HepG2 (cell line): ENCODE results near the gene NCOA7. TPM values are rescaled to one million over a fixed set of nuclear protein-coding genes. Genes with fewer than 3 reads are reported as not detected.

Experiments
- GTF3A ChIP-seq: sonication (generic); formaldehyde crosslinking; conservative IDR thresholded peaks from 2 replicates; pipeline ENCODE4 v1.4.0; 2020; ENCODE audit warnings: mild to moderate bottlenecking, missing genetic modification reagents
- NCOA5 ChIP-seq: sonication (generic); formaldehyde crosslinking; IDR thresholded peaks from 2 replicates; pipeline ENCODE4 v1.4.0; 2020; ENCODE audit warnings: missing genetic modification reagents
- NFAT5 ChIP-seq: sonication (generic); formaldehyde crosslinking; IDR thresholded peaks from 2 replicates; pipeline ENCODE4 v1.4.0; 2020; ENCODE audit warnings: missing genetic modification reagents
- PCBP1 ChIP-seq: fragments of 200-400 bp; formaldehyde crosslinking; IDR thresholded peaks from 2 replicates; pipeline ENCODE4 v1.6.1; 2017; ENCODE audit warnings: mild to moderate bottlenecking, low read depth, low read length, borderline replicate concordance
- RAD51 ChIP-seq: fragments of 450-650 bp; IDR thresholded peaks from 2 replicates; pipeline ENCODE4 v1.6.1; 2016; ENCODE audit warnings: borderline replicate concordance
- ZBTB10 ChIP-seq: sonication (generic); formaldehyde crosslinking; IDR thresholded peaks from 2 replicates; pipeline ENCODE4 v1.4.0; 2020; ENCODE audit warnings: missing genetic modification reagents, borderline replicate concordance
- ZFP62 ChIP-seq: sonication (generic); formaldehyde crosslinking; IDR thresholded peaks from 2 replicates; pipeline ENCODE4 v1.4.0; 2020; ENCODE audit warnings: missing genetic modification reagents
- ZFP82 ChIP-seq: sonication (generic); formaldehyde crosslinking; IDR thresholded peaks from 2 replicates; pipeline ENCODE4 v1.5.1; 2020; ENCODE audit warnings: mild to moderate bottlenecking, missing genetic modification reagents, borderline replicate concordance
- ZNF17 ChIP-seq: sonication (generic); formaldehyde crosslinking; IDR thresholded peaks from 2 replicates; pipeline ENCODE4 v1.5.0; 2020; ENCODE audit warnings: mild to moderate bottlenecking, missing genetic modification reagents
- ZNF274 ChIP-seq: sonication (generic); formaldehyde crosslinking; IDR thresholded peaks from 2 replicates; pipeline ENCODE4 v1.5.1; 2020; ENCODE audit warnings: mild to moderate bottlenecking, missing genetic modification reagents
- ZNF513 ChIP-seq: sonication (generic); formaldehyde crosslinking; conservative IDR thresholded peaks from 2 replicates; pipeline ENCODE4 v1.5.0; 2020; ENCODE audit warnings: missing genetic modification reagents
- ZNF747 ChIP-seq: sonication (generic); formaldehyde crosslinking; IDR thresholded peaks from 2 replicates; pipeline ENCODE4 v1.8.1; 2023; ENCODE audit warnings: missing genetic modification reagents, mild to moderate bottlenecking, borderline replicate concordance
- ZNF792 ChIP-seq: IDR thresholded peaks from 2 replicates; pipeline ENCODE4 v1.6.1; 2016
- ZSCAN25 ChIP-seq: sonication (generic); formaldehyde crosslinking; IDR thresholded peaks from 2 replicates; pipeline ENCODE4 v1.8.0; 2022; ENCODE audit warnings: mild to moderate bottlenecking, missing genetic modification reagents
- polyA plus RNA-seq, 8 experiments: library from polyadenylated mRNA; depleted of rRNA in 3 of 8; stranded (reverse) in 7 of 8; unstranded in 1 of 8; fragments of >200 nt; fragmentation: Illumina TruSeq in 4 of 8; extraction: Trizol in 4 of 8; gene quantifications; 2 replicates each; pipeline versions ENCODE4 v1.2.1 to v1.2.3, GENCODE V29; 2011 to 2016; ENCODE audit warnings: low read depth in 4 of 8, missing spikeins in 1 of 8, mixed read lengths in 1 of 8; ENCODE audit not compliant: insufficient read depth in 1 of 8
- total RNA-seq, 5 experiments: library from RNA; depleted of rRNA; stranded (reverse); fragments of >200 nt; fragmentation: Illumina TruSeq; extraction: Trizol; gene quantifications; 2 replicates each; pipeline ENCODE4 v1.2.3, GENCODE V29; 2016; ENCODE audit warnings: low read depth in 1 of 5
- TF ChIP-seq, protein P1 (sequence below): sonication (generic); formaldehyde crosslinking; IDR thresholded peaks from 2 replicates; pipeline ENCODE4 v1.8.0; 2022; ENCODE audit warnings: missing genetic modification reagents, mild to moderate bottlenecking, borderline replicate concordance
- TF ChIP-seq, protein P2 (sequence below): sonication (generic); formaldehyde crosslinking; IDR thresholded peaks from 2 replicates; pipeline ENCODE4 v1.4.0; 2020; ENCODE audit warnings: low read depth, mild to moderate bottlenecking, missing genetic modification reagents

The NCOA7 gene
- total and polyA plus RNA-seq, 2 of the 13 experiments (the other 11 are each of a cell fraction or from before 2014, with no cell fraction given), result 13.6 to 20.8 TPM

GRCh38 chr6:125956506-125957390, 166.0 kb downstream of the NCOA7 start, which contains the start of gene HINT3 (continued):
- TF ChIP-seq NFAT5 (0 out of 2 replicates have a peak, but pooled peaks have one; percentile 60), ZSCAN25 (CRISPR knock-in tag) (peak; percentile 74), NCOA5 (CRISPR knock-in tag) (0 out of 2 replicates have a peak, but pooled peaks have one; percentile 8), ZFP62 (CRISPR knock-in tag) (no peak), GTF3A (CRISPR knock-in tag) (peak; percentile 44; the same call in 1 of the 2 replicates), ZFP82 (CRISPR knock-in tag) (peak; percentile 98), PCBP1 (0 out of 2 replicates have a peak, but pooled peaks have one; percentile 76), ZNF513 (CRISPR knock-in tag) (peak; percentile 17; the same call in 1 of the 2 replicates), ZBTB10 (peak; percentile 56; the same call in 1 of the 2 replicates), ZNF747 (peak; percentile 98), RAD51 (no peak), ZNF274 (peak; percentile 94), ZNF792 (peak; percentile 62; the same call in 1 of the 2 replicates), ZNF17 (CRISPR knock-in tag) (peak; percentile 73; the same call in 1 of the 2 replicates)
- TF ChIP-seq, protein P1, sequence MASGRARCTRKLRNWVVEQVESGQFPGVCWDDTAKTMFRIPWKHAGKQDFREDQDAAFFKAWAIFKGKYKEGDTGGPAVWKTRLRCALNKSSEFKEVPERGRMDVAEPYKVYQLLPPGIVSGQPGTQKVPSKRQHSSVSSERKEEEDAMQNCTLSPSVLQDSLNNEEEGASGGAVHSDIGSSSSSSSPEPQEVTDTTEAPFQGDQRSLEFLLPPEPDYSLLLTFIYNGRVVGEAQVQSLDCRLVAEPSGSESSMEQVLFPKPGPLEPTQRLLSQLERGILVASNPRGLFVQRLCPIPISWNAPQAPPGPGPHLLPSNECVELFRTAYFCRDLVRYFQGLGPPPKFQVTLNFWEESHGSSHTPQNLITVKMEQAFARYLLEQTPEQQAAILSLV (CRISPR knock-in tag), result peak; percentile 88
- TF ChIP-seq, protein P2, sequence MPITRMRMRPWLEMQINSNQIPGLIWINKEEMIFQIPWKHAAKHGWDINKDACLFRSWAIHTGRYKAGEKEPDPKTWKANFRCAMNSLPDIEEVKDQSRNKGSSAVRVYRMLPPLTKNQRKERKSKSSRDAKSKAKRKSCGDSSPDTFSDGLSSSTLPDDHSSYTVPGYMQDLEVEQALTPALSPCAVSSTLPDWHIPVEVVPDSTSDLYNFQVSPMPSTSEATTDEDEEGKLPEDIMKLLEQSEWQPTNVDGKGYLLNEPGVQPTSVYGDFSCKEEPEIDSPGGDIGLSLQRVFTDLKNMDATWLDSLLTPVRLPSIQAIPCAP (CRISPR knock-in tag), result no peak
